Heart right ventricle (tissue), 16 donors: ENCODE measurements around the gene FGFRL1. TPM values are rescaled to one million over a fixed set of nuclear protein-coding genes. Genes with fewer than 3 reads are reported as not detected.

Experiments
- ATAC-seq, 8 donors: fragments of 200-7000 bp; cut with Tn5 transposase; one replicate each; pipeline ENCODE4 v1.9.1; 2020; ENCODE audit warnings: mild to moderate bottlenecking in 8 of 8, moderate library complexity in 8 of 8, moderate number of reproducible peaks in 1 of 8
- DNase-seq, 2 donors: peaks; one replicate each; pipeline ENCODE4 v3.0.0-alpha.2; 2020
- H3K27ac ChIP-seq, 10 donors: fragments of 200-600 bp; sonication (generic) in 2 of 10; one replicate each; pipeline versions ENCODE4 v1.5.0 to v1.8.0; 2020 to 2022; ENCODE audit warnings: mild to moderate bottlenecking in 3 of 10
- H3K27me3 ChIP-seq, 7 donors: fragments of 200-600 bp; one replicate each; pipeline ENCODE4 v1.8.0; 2021 to 2022; ENCODE audit warnings: mild to moderate bottlenecking in 2 of 7
- H3K36me3 ChIP-seq, 9 donors: fragments of 200-600 bp; sonication (generic) in 1 of 9; one replicate each; pipeline versions ENCODE4 v1.5.0 to v1.8.0; 2020 to 2022; ENCODE audit warnings: mild to moderate bottlenecking in 2 of 9
- H3K4me1 ChIP-seq, 9 donors: fragments of 200-600 bp; sonication (generic) in 1 of 9; one replicate each; pipeline versions ENCODE4 v1.5.0 to v1.8.0; 2020 to 2022; ENCODE audit warnings: mild to moderate bottlenecking in 4 of 9
- H3K4me3 ChIP-seq, 10 donors: fragments of 200-600 bp; sonication (generic) in 2 of 10; one replicate each; pipeline versions ENCODE4 v1.5.0 to v1.8.0; 2020 to 2022; ENCODE audit warnings: mild to moderate bottlenecking in 7 of 10, moderate library complexity in 2 of 10
- H3K9me3 ChIP-seq, 11 donors: fragments of 200-600 bp in 10 of 11; sonication (generic) in 2 of 11; one replicate each; pipeline versions ENCODE4 v1.5.0 to v1.8.0; 2013 to 2022; ENCODE audit warnings: mild to moderate bottlenecking in 2 of 11, control low read depth in 1 of 11, moderate library complexity in 1 of 11
- CTCF ChIP-seq, 9 donors: fragments of 200-600 bp; sonication (generic) in 2 of 9; IDR thresholded peaks; one replicate each; pipeline versions ENCODE4 v1.5.0 to v1.8.0; 2021 to 2022; ENCODE audit warnings: antibody characterized with exemption in 9 of 9, mild to moderate bottlenecking in 5 of 9, moderate library complexity in 1 of 9
- WGBS, 2 donors: extraction: QIAGEN DNeasy Blood & Tissue Kit; methylation state at CpG; one replicate each; pipeline ENCODE4 v1.1.7; 2013; ENCODE audit warnings: inconsistent platforms in 1 of 2; 5-methylcytosine and 5-hydroxymethylcytosine counted together
- intact Hi-C, 10 donors: fragments of 100-400 bp; cut with DNase I; formaldehyde crosslinking; loops; one replicate each; pipeline versions ENCODE4 v1.11.1 to v1.14.2; 2022
- polyA plus RNA-seq, 2 donors: library from polyadenylated mRNA; stranded (reverse); fragments of 200-250 nt; gene quantifications; one replicate each; pipeline ENCODE4 v1.2.3, GENCODE V29; 2013
- total RNA-seq, 10 donors: library from RNA; stranded (reverse); fragmentation: NEBNext Ultra II Directional in 3 of 10; extraction: Animal tissue kit (Norgen Biotek cat#: 25700) in 3 of 10; gene quantifications; one replicate each; pipeline versions ENCODE4 v1.2.1 to v1.2.4, GENCODE V29; 2021 to 2023
- donor health status: Arrhythmogenic right ventricular cardiomyopathy.
- donor health status: ischemic (EF 13 %, LVEDD 7.1; RV severe dilation, severe dysfunction).
- donor health status: healthy with polysubstance abuse.
- donor health status: DM: no; HTN: yes; CAD: no.
- donor health status: DM: no; HTN: no; CAD: no.
- donor health status: ischemic (EF 25% LVEDD 6.9; RV normal size, moderate dysfunction).
- donor health status: ischemic (EF 25% LVEDD 5.7; RV mildly dilated, moderate dysfunction).
- donor health status: healthy.
- donor health status: DM: yes; HTN: yes; CAD: no.
- donor health status: Ischemic cardiomyopathy.
- donor health status: ischemic (EF 35%, LVEDD 5.7; RV mildly dilated, moderate dysfunction).
- donor health status: nonischemic (EF 11% LVEDD 7.7; RV severe dilation, severe dysfunction).
- donor health status: DM: yes; HTN: yes; CAD: no.
- donor health status: PGD.
- donor health status: ischemic (EF 29% LVEDD 5.4; RV normal size, mild dysfunction).
- donor health status: nonischemic (EF 23%, LVEDD 6.1; RV moderate dilation, normal function).

Gene FGFRL1
- total and polyA plus RNA-seq, 12 donors = 17.1 to 36.6 (median 26.0) TPM

GRCh38 chr4:970046-970745 is 41.2 kb upstream of the FGFRL1 start:
- Histone ChIP-seq H3K27me3 (peaks cover 0 to 10% (median 0%) of the 10 kb centered on the region in 7 donors), H3K4me3 (no peak overlapping the region), H3K9me3 (no peaks in the 10 kb centered on the region), H3K36me3 (peaks cover 0 to 19% (median 9%) of the 10 kb centered on the region in 9 donors), H3K27ac (no peak overlapping the region), H3K4me1 (peaks cover 9 to 37% (median 24%) of the 10 kb centered on the region in 9 donors)
- TF ChIP-seq CTCF (IDR thresholded peaks at IDR 0.05) = no peak
- 93 to 94% methylated on average over 25 of the region's 25 CpGs for WGBS, 2 donors
- intact Hi-C loops = loop anchor here in 1 of 10 donors (5.0 kb wide), 1 partner anchor 33 kb away; no protein-coding TSS in a partner anchor
- ATAC-seq = no peak
- no peak for DNase-seq

- H3K36me3 ChIP-seq = peaks cover 0 to 11% (median 1%) of the 10 kb centered on the region in 9 donors
- 85 to 87% methylated on average over 17 of the region's 17 CpGs for WGBS, 2 donors
- H3K27ac ChIP-seq = no peak overlapping the region
- peaks cover 0 to 10% (median 0%) of the 10 kb centered on the region in 7 donors for H3K27me3 ChIP-seq
- no peak overlapping the region for H3K4me3 ChIP-seq
- DNase-seq (no peak), ATAC-seq (no peak)
- intact Hi-C loops = loop anchor here in 1 of 10 donors (5.0 kb wide), 1 partner anchor 34 kb away; no protein-coding TSS in a partner anchor
- H3K4me1 ChIP-seq = peaks cover 9 to 37% (median 24%) of the 10 kb centered on the region in 9 donors
- TF ChIP-seq CTCF (IDR thresholded peaks at IDR 0.05) = no peak
- no peaks in the 10 kb centered on the region for H3K9me3 ChIP-seq
Observed at GRCh38 chr4:970854-971520, 40.4 kb upstream of the FGFRL1 start.

- Histone ChIP-seq H3K36me3 (peaks cover 0 to 2% (median 0%) of the 10 kb centered on the region in 9 donors), H3K4me1 (peaks cover 9 to 37% (median 24%) of the 10 kb centered on the region in 9 donors), H3K27me3 (peaks cover 0 to 10% (median 0%) of the 10 kb centered on the region in 7 donors), H3K9me3 (no peaks in the 10 kb centered on the region), H3K27ac (no peak overlapping the region), H3K4me3 (peak overlapping the region in 9 of 10 donors; percentile 70 to 91 (median 81))
- ATAC-seq = no peak
- TF ChIP-seq CTCF (IDR thresholded peaks at IDR 0.05) = no peak
- 72 to 73% methylated on average over 24 of the region's 24 CpGs for WGBS, 2 donors
- no peak for DNase-seq
- intact Hi-C loops = loop anchor here in 1 of 10 donors (5.0 kb wide), 1 partner anchor 35 kb away; no protein-coding TSS in a partner anchor
Observed at GRCh38 chr4:971666-972500, 39.5 kb upstream of the FGFRL1 start.
